ENCODE results near the gene JUN.

The JUN gene

GRCh38 chr1:58782178-58783089 is 1.4 kb downstream of the JUN start:
- peak; percentile 14 to 67 for DNase-seq

DNA sequence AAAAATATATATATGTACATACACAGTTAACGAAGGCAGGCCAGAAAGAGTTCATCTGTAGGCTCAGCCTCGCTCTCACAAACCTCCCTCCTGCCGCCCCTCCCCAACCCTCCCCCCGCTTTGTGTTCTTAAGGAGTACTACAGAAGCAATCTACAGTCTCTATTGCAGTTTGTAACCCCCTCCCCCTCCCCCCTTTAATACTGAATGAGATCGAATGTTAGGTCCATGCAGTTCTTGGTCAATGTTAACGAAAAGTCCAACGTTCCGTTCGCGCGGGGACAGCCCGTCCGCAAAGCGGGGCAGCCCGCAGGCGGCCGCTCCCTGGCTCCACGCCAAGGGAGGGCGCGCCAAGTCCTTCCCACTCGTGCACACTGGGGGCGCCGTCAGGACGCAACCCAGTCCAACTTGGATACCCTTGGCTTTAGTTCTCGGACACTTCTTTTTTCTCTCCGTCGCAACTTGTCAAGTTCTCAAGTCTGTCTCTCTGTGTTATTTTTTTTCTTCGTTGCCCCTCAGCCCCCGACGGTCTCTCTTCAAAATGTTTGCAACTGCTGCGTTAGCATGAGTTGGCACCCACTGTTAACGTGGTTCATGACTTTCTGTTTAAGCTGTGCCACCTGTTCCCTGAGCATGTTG is 2.2 kb downstream of the JUN start:
- DNase-seq: peak; percentile 46 to 67

DNA sequence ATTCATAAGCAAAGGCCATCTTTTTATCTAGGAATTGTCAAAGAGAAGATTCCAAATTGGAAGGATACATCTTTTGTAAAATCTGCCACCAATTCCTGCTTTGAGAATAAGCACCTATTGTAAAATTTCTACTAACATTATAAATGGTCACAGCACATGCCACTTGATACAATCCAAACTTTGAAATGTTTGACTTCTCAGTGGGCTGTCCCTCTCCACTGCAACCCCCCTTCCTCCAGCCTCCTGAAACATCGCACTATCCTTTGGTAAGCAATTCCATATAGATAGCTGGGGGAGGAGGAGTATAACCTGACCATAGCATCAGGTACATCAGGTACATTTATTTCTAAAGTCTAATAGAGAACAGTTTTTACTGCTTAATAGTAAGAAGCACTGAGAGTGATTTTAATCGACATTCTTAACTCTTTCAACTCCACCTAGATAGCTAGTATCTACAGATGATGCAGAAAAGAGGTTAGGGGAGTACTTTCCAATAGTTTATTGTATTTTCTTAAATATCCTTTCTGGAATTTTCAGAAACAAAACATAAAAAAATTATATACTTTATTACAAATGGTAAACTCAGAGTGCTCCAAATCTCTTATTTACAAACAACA is 2.9 kb downstream of the JUN start:
- no peak for DNase-seq

DNA sequence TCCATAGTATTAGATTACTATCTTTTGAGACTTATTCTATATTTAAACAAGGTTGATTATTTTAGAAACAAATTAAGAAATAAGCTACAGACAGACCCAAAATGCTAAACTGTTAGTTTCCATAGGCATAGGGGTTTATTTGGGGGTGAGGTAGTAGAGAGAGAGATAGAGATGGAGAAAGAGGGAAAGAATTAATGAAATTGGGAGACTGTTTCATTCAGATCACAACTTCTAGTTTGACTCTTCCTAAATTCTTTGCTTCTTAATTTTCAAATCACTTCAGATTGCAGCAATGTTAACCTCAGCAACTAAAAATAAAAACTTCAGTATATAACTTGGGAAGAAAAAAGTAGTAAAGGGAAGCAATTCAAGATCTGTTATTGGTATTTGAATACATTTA is 3.4 kb downstream of the JUN start:
- no peak for DNase-seq

GRCh38 chr1:58779801-58780382 is 4.0 kb downstream of the JUN start:
- DNase-seq: peak; percentile 32 to 36

GRCh38 chr1:58779059-58779754 is 4.6 kb downstream of the JUN start:
- no peak for DNase-seq

GRCh38 chr1:58778385-58779000 is 5.4 kb downstream of the JUN start:
- no peak for DNase-seq

- DNase-seq: no peak
These were observed 9.8 kb downstream of the JUN start for GRCh38 chr1:58774027-58774426.

- DNase-seq: peak; percentile 92 to 97
These were observed 10.4 kb downstream of the JUN start for GRCh38 chr1:58773406-58773840.

DNA sequence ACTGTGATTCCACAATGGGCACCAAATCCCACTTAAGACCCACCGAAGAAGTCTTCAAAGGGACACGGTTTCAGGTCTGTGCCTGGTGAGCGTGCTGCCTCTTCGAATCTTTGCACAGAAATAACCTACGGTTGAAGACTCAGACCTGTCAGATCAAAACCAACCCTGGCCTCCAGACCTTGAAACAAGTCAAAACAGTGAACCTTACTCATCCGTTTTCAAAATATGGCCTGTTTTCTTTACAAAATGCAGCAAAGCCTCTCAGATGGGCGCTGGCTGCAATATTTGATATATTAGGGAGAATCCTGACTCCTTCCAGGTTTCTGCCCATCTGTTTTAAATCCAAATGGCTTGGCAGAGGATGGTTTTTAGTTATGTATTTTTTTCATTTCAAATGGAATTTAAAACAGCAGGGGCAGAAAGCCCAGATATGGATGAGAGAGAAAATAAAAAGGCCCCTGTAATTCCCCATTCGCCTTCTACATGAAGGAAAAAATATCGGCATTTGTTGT is 14.0 kb downstream of the JUN start:
- DNase-seq: no peak

DNA sequence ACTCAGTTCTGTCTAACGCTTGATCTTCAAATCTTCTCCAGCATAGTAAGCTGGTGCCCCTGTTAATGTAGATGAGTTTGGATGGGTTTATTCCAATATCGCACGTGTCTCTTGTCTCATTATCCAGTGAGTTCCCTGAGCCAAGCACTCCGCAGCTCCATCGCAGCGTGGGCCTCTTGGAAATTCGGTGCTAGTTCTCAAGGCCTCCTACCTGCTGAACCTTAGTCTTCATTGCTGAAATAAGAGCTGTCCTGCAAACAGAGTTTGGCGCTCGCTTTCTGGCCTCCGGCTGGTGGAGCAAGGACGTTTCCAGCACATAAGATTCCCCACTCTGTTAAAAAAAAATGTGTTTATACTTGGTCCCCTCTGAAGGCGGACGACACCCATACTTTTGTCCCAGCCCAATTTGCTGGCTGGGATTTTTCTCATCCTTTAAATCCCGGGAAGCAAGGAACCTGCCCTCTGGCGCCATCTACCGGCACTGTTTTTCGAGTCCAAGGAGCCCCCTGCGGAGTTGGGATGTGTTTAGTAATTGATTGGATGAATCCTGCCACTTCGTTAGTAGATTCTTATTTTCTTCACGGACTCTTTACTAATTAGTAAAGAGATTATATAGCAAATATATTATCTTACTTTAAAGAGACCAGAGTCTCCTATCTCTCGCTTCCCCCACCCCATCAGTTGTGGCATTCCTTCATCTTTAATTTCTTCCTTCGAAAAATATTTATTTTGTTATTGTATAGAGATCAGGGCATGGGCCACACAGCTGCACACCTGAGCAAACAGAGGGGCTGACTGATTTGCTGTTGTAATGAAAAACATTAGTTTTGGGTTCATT is 14.7 kb downstream of the JUN start:
- peak; percentile 32 to 43 for DNase-seq

DNA sequence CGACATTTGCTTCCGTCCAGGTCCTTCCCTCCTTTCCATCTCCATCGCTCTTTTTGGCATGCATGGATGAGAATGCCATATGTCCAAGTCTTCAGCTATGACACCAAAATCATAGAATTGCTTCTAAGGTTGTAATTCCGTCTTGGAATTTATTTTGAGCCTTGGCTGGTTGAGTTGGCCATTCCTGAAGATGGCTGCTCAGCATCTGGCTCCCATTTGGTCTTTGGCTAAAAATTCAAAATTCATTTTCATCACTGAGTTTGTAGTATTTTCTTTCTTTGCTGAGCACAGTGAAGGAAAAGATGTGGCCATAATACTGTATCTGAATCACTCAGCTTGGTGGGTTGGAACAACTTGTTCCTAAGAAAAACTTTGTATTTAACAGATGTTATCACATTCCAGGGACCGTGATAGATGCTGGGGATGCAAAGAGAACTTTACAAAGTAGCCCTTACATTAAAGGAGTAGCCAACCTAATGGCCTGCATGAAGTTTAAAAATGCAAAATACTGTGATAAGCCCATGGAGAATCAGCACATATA is 15.6 kb downstream of the JUN start:
- no peak for DNase-seq

DNA sequence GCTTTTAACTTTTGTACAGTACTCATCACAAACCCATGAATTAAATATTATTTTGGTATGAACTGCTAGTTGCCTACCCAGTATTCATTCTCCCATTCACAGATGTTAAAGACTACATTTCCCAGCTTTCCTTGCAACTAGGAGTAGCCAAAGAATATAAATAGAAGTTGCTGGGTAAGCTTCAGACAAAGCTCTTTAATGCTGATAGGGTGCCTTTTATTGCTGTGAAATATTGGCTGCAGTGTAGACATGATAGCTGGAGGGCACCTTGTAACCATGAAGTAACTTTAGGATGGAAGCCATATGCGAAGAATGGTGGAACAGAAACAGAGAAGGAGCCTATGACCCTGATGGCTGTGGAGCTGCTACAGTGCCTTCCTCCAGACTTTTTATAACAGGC is 16.7 kb downstream of the JUN start:
- no peak for DNase-seq

DNA sequence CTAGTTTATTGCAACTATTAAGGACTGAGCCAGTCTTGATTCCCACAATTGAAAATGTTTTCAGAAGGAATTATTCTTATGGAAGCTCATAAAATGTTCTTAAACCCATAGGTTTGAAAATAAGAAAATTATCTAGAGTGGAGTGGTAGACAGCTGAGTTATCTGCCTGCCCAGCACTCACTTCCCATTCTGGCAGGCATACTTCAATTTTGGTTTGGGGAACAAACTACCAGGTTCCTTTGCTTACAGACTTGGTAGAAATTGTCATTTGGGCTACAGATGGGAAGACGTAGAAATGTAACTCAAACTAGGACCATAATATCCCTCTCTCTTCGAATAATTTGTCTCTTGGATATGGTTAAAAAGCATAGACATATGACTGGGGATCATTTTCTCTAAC is 18.4 kb downstream of the JUN start:
- no peak for DNase-seq

DNA sequence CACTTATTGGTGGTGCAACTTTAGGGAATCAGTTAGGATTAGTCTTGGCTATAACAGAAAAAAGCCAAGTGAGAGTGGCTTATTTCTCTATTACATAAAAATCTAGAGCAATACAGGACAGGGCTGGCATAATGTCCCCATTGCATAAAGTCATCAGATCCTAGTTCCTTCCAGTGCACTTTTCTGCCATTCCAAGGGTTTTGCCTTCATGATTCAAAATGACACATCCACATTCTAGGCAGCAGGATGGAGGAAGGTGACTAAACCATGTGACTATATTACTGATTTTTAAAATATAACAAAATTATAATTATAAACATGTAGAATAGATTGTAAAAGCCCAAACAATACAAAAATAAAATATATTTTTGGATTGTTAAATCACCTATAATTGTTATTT is 18.8 kb downstream of the JUN start:
- no peak for DNase-seq

GRCh38 chr1:58764294-58764978 is 19.4 kb downstream of the JUN start:
- DNase-seq: no peak

DNA sequence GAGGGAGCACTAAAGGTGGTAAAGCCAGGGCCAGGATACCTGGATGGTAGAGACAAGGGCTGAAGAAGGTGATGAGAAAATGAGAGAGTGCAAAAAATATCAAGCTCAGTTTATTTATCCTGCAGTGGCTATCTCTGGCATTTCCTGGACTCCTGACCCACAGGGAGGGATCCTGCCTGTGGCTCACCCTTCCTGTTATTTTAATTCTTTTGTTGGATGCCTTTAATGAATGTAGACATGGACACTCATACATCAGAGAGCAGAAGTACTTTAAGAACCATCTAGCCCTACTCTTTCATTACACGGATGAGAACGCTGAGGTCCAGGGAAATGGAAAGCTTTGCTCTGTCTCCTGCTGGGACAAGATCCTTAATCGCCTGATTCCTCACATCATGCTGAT is 20.6 kb downstream of the JUN start:
- no peak for DNase-seq

DNA sequence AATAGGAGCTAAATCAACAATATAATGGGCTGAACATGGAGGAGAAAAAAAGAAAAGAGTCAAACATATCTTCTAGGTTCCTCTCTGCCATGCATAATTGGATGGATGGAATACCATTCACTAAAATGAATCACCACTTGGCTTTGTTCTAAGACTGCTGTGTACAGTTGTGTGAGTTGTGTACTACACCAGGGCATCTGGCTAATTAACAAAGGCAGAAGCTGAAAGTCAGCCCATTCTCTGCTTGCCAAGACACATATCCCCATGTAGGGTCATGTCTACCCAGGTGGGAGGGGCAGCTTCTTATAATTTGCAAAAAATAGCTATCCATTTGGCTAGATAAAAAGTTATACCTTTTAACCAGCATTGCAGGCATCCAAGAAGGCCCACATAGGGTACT is 21.0 kb downstream of the JUN start:
- DNase-seq: no peak

DNA sequence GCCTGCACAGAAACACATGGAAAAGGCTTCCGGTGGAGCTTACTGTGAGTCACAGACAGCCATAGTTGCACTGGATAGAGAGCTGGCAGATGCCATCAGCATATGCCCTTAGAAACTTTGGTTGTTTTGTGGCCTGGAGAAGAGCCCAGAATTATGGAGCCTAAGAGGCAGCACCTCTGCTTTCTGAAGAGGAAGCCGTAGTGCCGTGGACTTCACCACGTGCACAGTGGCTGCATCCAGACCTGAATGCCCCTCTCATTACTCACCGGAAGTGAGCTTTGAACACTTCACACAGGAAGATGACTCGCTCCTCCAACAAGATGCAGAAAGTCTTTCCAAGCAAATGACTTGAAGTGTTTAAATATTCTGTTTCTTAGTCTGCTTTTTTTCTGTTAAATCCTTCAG is 28.4 kb downstream of the JUN start:
- DNase-seq: peak in 1 of 2 experiments; percentile 25

All from SHP77 (cell line).